GM12875 (cell line): ENCODE data around the gene SUMF2.
A peak's percentile ranks its signal among the peaks of the same experiment; 100 is the strongest.
"Not testable (repeated sequence)": the region's sequence is repeated elsewhere in the genome, so short reads cannot be mapped to it uniquely, and the experiment has no call there.

Source experiments
- H3K4me3 ChIP-seq: one replicate; pipeline ENCODE4 v1.5.1; 2011; ENCODE audit warnings: low read depth, low read length, control low read depth
- CTCF ChIP-seq: IDR thresholded peaks from 2 replicates; pipeline ENCODE4 v1.5.1; 2011; ENCODE audit warnings: low read depth, mild to moderate bottlenecking, control low read depth, inconsistent platforms, low read length, moderate library complexity, borderline replicate concordance; ENCODE audit not compliant: insufficient read depth

Gene SUMF2

GRCh38 chr7:56106108-56107073 is 42.3 kb downstream of the SUMF2 start, which contains the start of gene CHCHD2:
CHCHD2 (minus strand) TSS chr7:56106476; CDS start chr7:56106413, 63 bp downstream.
- TF ChIP-seq CTCF: no peak
- peak within 1 kb of the TSS; percentile 83 for H3K4me3 ChIP-seq

- H3K4me3 ChIP-seq: no peak overlapping the region
- no peak for TF ChIP-seq CTCF
Measured at GRCh38 chr7:56107954-56108258, 43.8 kb downstream of the SUMF2 start.

- no peak for TF ChIP-seq CTCF
- H3K4me3 ChIP-seq: no peak overlapping the region
Measured at GRCh38 chr7:56110611-56111010, 46.5 kb downstream of the SUMF2 start.

GRCh38 chr7:56112244-56112643 is 48.2 kb downstream of the SUMF2 start:
- not testable (repeated sequence) for H3K4me3 ChIP-seq

- no peak for TF ChIP-seq CTCF
- H3K4me3 ChIP-seq: no peak within 1 kb of the TSS
Measured at GRCh38 chr7:56115852-56116538, 51.9 kb downstream of the SUMF2 start, which contains the start of gene NUPR2. NUPR2 (minus strand) TSS chr7:56116417; CDS start chr7:56116314, 103 bp downstream.

GRCh38 chr7:56121440-56121839 is 57.4 kb downstream of the SUMF2 start:
- no peak overlapping the region for H3K4me3 ChIP-seq
- no peak for TF ChIP-seq CTCF

- no peak for TF ChIP-seq CTCF
- H3K4me3 ChIP-seq: no peak overlapping the region
Measured at GRCh38 chr7:56124981-56125380, 60.9 kb downstream of the SUMF2 start.
